Peyer's patch (tissue), 4 donors: ENCODE data around the gene NFE2. TPM values are rescaled to one million over a fixed set of nuclear protein-coding genes. Genes with fewer than 3 reads are reported as not detected.
"Not testable (repeated sequence)": the region's sequence is repeated elsewhere in the genome, so short reads cannot be mapped to it uniquely, and the experiment has no call there.

Experiments used
- DNase-seq, 3 donors: peaks; one replicate each; pipeline ENCODE4 v3.0.0-alpha.2; 2017 to 2019
- H3K27ac ChIP-seq, 4 donors: fragments of 200-600 bp; sonication (generic); one replicate each; pipeline ENCODE4 v1.5.1; 2016 to 2019
- H3K27me3 ChIP-seq, 2 donors: fragments of 200-600 bp; sonication (generic); one replicate each; pipeline ENCODE4 v1.5.1; 2019
- H3K36me3 ChIP-seq, 3 donors: fragments of 200-600 bp; sonication (generic); one replicate each; pipeline ENCODE4 v1.5.1; 2016 to 2019
- H3K4me1 ChIP-seq, 4 donors: fragments of 200-600 bp; sonication (generic); one replicate each; pipeline ENCODE4 v1.5.1; 2016 to 2019
- H3K4me3 ChIP-seq, 4 donors: fragments of 200-600 bp; sonication (generic); 1 replicate in 3 of 4; 2 replicates in 1 of 4; pipeline ENCODE4 v1.5.1; 2016 to 2019; ENCODE audit warnings: mild to moderate bottlenecking in 1 of 4
- H3K9me3 ChIP-seq, 4 donors: fragments of 200-600 bp; sonication (generic); one replicate each; pipeline ENCODE4 v1.5.1; 2016 to 2019; ENCODE audit warnings: mild to moderate bottlenecking in 1 of 4
- CTCF ChIP-seq, 6 experiments: fragments of 450-650 bp in 4 of 6; fragments of 200-600 bp in 2 of 6; sonication (generic) in 1 of 6; IDR thresholded peaks; one replicate each; pipeline ENCODE4 v1.5.1; 2017 to 2019; ENCODE audit warnings: antibody characterized with exemption in 6 of 6, mild to moderate bottlenecking in 3 of 6, moderate library complexity in 1 of 6
- POLR2A ChIP-seq, 2 donors: fragments of 450-650 bp; IDR thresholded peaks; one replicate each; pipeline ENCODE4 v1.5.1; 2017; ENCODE audit warnings: antibody characterized with exemption in 2 of 2, mild to moderate bottlenecking in 2 of 2, moderate library complexity in 2 of 2
- total RNA-seq, 4 donors: library from RNA; depleted of rRNA; stranded (reverse); fragments of >200 nt; gene quantifications; one replicate each; pipeline ENCODE4 v1.1.0, GENCODE V29; 2016

NFE2 gene
- total RNA-seq, 4 donors from 2014 or later, result not detected

DNA sequence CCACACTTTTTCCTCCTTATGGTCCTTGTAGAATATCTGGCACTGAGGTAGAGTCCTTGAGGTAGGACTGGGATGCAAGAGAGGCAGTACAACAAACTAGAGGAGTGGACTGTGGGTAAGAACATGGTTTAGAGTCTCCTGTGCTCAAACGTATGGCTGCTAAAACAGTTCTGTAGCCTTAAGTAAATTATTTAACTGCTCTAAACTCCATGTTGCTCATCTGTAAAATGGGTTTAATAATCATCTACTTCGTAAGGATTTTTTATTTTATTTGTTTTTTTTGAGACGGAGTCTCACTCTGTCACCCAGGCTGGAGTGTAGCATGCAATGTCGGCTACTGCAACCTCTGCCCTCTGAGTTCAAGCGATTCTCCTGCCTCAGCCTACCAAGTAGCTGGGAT lies 20.5 kb upstream of the NFE2 start:
- H3K36me3 ChIP-seq, result no peaks in the 10 kb centered on the region
- no peak for DNase-seq
- H3K4me3 ChIP-seq, result no peak overlapping the region
- H3K27ac ChIP-seq, result no peak overlapping the region
- H3K9me3 ChIP-seq, result no peaks in the 10 kb centered on the region
- peaks cover 0 to 11% (median 6%) of the 10 kb centered on the region in 4 donors for H3K4me1 ChIP-seq
- no peaks in the 10 kb centered on the region for H3K27me3 ChIP-seq
- TF ChIP-seq POLR2A (IDR thresholded peaks at IDR 0.05), result no peak
- TF ChIP-seq CTCF (IDR thresholded peaks at IDR 0.05), result no peak

DNA sequence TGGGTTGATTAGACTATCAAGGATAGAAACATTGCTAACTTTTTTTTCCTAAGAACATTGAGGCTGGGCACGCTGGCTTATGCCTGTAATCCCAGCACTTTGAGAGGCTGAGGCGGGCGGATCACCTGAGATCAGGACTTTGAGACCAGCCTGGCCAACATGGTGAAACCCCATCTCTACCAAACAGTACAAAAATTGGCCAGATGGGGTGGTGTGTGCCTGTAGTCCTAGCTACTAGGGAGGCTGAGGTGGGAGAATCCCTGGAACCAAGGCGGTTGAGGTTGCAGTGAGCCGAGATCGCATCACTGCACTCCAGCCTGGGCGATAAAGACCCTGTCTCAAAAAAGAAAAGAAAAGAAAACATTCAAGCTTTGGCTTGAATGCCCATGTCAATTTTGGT lies 11.5 kb upstream of the NFE2 start:
- not testable (repeated sequence) for H3K4me1 ChIP-seq, H3K27me3 ChIP-seq, H3K4me3 ChIP-seq, H3K27ac ChIP-seq, H3K9me3 ChIP-seq, H3K36me3 ChIP-seq, DNase-seq

DNA sequence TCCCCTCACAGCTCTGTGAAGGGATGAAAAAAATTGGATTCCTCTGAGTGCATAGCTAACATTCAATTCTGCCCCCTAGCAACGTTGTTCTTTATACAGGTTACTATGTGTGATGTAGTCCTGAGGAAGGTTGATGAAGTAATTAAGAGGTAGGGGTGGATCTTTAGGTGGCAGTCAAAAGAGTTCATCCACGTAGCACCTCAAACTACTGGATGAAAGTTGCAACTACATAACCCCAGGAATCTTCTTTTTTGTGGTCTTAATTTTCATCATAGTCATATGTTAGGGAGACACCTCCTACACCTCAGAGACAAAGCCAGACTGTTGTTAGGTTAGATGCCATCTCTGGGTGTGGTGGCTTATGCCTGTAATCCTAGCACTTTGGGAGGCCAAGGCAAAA lies 10.2 kb upstream of the NFE2 start:
- TF ChIP-seq POLR2A (IDR thresholded peaks at IDR 0.05) (no peak), CTCF (IDR thresholded peaks at IDR 0.05) (no peak)
- Histone ChIP-seq H3K36me3 (no peaks in the 10 kb centered on the region), H3K27me3 (no peaks in the 10 kb centered on the region), H3K9me3 (no peaks in the 10 kb centered on the region), H3K4me3 (no peak overlapping the region), H3K4me1 (peaks cover 0 to 9% (median 1%) of the 10 kb centered on the region in 4 donors), H3K27ac (no peak overlapping the region)
- DNase-seq, result no peak

- Histone ChIP-seq H3K4me3 (no peak overlapping the region), H3K9me3 (no peaks in the 10 kb centered on the region), H3K36me3 (no peaks in the 10 kb centered on the region), H3K4me1 (peaks cover 0 to 13% (median 7%) of the 10 kb centered on the region in 4 donors), H3K27ac (no peak overlapping the region), H3K27me3 (no peaks in the 10 kb centered on the region)
- peak in 2 of 3 donors; percentile 91 to 92 for DNase-seq
- TF ChIP-seq CTCF (IDR thresholded peaks at IDR 0.05) (no peak), POLR2A (IDR thresholded peaks at IDR 0.05) (no peak)
Observed at GRCh38 chr12:54306925-54307741, 6.3 kb upstream of the NFE2 start.

DNA sequence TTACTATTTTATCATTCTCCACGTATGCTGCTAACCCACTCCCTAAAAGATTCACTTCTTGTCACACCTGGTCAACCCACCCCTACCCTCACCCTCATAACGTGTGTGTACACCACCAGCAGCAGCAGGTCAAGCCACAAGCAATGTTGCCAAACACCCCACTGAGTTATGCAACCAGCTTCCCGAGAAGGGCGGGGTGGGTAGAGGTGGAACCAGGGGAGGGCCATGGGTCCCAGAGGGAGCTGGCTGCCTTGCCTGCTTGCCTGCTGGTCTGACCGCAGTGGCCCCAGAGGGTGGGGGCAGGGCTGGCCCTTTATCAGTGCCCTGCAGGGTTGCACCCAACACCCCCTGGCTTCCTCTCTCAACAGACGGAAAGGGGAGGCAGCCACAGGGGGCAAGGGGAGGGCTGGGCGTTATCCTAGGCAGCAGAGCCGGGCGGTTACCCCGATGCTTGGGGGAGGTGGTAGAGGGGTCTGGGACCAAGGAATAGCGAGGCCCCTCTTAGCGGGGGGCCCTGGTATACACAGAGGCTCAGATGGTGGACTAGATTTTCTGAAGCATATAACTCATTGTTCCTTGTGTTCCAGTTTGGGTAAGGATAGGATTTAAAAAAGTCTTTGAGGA lies 3.5 kb upstream of the NFE2 start:
- H3K36me3 ChIP-seq, result no peaks in the 10 kb centered on the region
- no peak overlapping the region for H3K27ac ChIP-seq
- no peak for TF ChIP-seq CTCF (IDR thresholded peaks at IDR 0.05)
- no peak for TF ChIP-seq POLR2A (IDR thresholded peaks at IDR 0.05)
- peak; percentile 57 to 81 (median 78) for DNase-seq
- H3K4me3 ChIP-seq, result no peak overlapping the region
- no peaks in the 10 kb centered on the region for H3K27me3 ChIP-seq
- peaks cover 0 to 19% (median 9%) of the 10 kb centered on the region in 4 donors for H3K4me1 ChIP-seq
- no peaks in the 10 kb centered on the region for H3K9me3 ChIP-seq

- no peaks in the 10 kb centered on the region for H3K27me3 ChIP-seq
- no peak for DNase-seq
- H3K4me1 ChIP-seq, result peaks cover 0 to 19% (median 9%) of the 10 kb centered on the region in 4 donors
- H3K36me3 ChIP-seq, result no peaks in the 10 kb centered on the region
- H3K4me3 ChIP-seq, result no peak overlapping the region
- H3K9me3 ChIP-seq, result no peaks in the 10 kb centered on the region
- TF ChIP-seq CTCF (IDR thresholded peaks at IDR 0.05) (no peak), POLR2A (IDR thresholded peaks at IDR 0.05) (no peak)
- no peak overlapping the region for H3K27ac ChIP-seq
Observed at GRCh38 chr12:54303640-54304039, 2.8 kb upstream of the NFE2 start.
